Caki2 (cell line): Measurements from ENCODE around the gene HVCN1. TPM values are rescaled to one million over a fixed set of nuclear protein-coding genes. Genes with fewer than 3 reads are reported as not detected.

ENCODE experiments used
- total RNA-seq: library from RNA; depleted of rRNA; stranded (reverse); fragments of >200 nt; shearing (Covaris generic); gene quantifications from 2 replicates; pipeline ENCODE4 v1.2.3, GENCODE V29; 2014; ENCODE audit warnings: low replicate concordance; rRNA removed

Gene HVCN1
- total RNA-seq, 1 experiment from 2014 or later: not detected

Other genes starting within 250 kb of the HVCN1 start
- gene ARPC3, start 238.8 kb downstream of the HVCN1 start, total RNA-seq: 290 and 496 TPM in 2 replicates
- gene GPN3, start 220.9 kb downstream of the HVCN1 start, total RNA-seq: 22.0 and 82.1 TPM in 2 replicates
- 15.1 and 19.8 TPM in 2 replicates for gene FAM216A, start 220.3 kb downstream of the HVCN1 start, total RNA-seq
- gene VPS29, start 187.0 kb downstream of the HVCN1 start, total RNA-seq: 45.8 and 49.3 TPM in 2 replicates
- 2.8 and 20.2 TPM in 2 replicates for gene RAD9B, start 186.8 kb downstream of the HVCN1 start, total RNA-seq
- 6.1 TPM in 2 replicates for gene PPTC7, start 105.8 kb downstream of the HVCN1 start, total RNA-seq
- 22.3 and 51.3 TPM in 2 replicates for gene TCTN1, start 75.0 kb downstream of the HVCN1 start, total RNA-seq
- gene PPP1CC, start 53.8 kb upstream of the HVCN1 start, total RNA-seq: 44.9 and 45.7 TPM in 2 replicates
- not detected in 2 replicates for gene CCDC63, start 157.9 kb upstream of the HVCN1 start, total RNA-seq
- not detected in 2 replicates for gene MYL2, start 231.5 kb upstream of the HVCN1 start, total RNA-seq